Stimulated activated CD4-positive, alpha-beta T cell treated with anti-CD3 and anti-CD28 coated beads, Interleukin-15, amount 100 ng/mL, for 1 hour (primary cell): ENCODE data around the gene GDF2.

Experiments
- DNase-seq, 2 donors: peaks; one replicate each; pipeline ENCODE4 v3.0.0-alpha.2; 2020; ENCODE audit warnings: low read depth in 1 of 2, low spot score in 1 of 2

The GDF2 gene

DNA sequence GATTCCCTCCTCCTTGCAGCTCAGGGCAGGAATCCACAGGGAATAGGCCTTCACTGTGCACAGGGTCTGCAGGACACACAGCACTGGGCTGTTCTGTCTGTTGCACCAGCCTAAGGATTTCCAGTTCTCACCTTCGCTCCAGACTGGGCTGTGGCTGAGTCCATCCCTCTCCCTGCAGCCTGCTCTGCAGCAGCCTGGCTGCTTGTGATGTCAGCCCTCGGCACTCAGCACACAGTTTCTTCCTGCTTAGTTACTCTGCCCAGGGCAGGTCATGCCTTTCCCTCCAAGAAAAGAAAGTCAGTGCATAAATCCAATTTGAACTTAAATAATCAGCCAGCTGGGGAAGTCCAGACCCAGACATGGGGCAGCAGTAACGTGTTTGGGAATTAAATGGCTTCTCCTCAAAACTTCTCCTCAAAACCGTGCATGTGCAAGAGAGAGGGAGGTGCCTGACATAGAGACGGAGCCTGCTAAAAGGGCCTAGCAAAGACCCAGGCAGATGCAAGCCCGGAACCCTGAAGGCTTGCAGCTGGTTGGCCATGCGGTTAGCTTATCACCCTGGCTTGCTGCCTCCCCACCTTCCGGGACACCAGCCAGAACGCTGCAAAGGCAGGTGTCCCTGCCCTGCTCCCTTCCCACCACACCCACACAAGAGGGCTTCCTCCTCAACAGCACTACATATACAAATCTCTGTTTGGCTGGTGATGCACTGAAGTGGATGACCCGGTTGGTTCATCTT lies 10.9 kb upstream of the GDF2 start:
- peak in 1 of 2 donors; percentile 16 for DNase-seq

GRCh38 chr10:47311932-47312662 lies 10.2 kb upstream of the GDF2 start:
- peak; percentile 71 to 80 for DNase-seq

DNA sequence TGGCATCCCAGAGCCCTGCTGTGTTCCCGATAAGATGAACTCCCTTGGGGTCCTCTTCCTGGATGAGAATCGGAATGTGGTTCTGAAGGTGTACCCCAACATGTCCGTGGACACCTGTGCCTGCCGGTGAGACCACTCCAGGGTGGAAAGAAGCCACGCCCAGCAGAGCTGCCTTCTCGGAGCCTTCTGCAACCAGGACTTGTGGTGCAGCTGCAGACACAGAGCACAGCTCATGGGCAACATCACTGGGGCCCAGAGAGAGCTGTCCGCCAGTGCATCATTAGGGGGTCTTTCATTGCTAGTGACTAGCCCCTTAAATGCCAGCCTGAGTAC lies 9.6 kb upstream of the GDF2 start:
- no peak for DNase-seq

DNA sequence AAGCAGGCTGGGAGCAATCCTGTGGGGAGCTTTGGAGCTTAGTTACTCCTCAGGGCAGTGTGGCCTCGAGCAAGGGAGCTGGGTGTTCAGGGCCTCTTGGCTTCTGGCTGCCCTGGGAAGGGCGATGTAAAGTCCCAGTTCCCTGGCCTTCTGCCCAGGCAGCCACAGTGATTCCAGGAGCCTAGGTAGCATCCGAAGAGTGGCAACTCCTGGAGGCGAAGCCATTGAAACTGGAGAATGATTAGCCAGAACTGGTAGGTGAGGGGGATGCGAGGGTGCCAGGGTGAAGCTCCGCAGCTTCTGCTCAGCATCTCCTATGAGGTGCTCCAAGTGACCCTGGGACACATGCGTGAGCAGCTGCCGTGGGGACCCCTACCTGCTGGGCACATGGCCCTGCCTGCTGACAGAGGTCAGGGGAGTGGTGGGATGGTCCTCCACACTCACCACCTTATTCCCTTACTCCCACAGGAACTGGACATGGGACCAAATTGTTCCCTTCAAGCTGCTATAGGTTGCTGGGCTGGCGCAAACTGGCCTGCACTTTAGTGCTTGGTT lies 7.8 kb upstream of the GDF2 start:
- DNase-seq: no peak

- DNase-seq: no peak
Observed at GRCh38 chr10:47315421-47315820, 6.8 kb upstream of the GDF2 start.

DNA sequence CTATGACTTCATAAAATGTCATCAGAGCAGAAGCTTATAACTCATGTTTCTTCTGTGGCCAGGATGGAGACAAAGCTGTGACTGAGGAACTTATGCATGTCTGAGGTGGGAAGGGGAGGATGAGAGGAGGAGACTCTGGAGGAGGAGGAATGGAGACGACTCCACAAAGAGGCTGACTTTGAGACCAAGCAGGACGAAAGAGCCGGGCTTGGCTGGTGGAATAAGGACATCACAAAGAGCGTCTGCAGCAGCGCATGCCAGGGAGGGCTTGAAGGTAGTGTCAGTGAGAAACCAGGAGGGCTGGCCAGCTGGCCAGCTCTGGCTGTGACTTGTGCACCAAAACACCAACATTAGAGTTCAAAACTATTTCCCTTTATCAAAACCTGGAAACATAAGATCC lies 6.1 kb upstream of the GDF2 start:
- DNase-seq: no peak

DNA sequence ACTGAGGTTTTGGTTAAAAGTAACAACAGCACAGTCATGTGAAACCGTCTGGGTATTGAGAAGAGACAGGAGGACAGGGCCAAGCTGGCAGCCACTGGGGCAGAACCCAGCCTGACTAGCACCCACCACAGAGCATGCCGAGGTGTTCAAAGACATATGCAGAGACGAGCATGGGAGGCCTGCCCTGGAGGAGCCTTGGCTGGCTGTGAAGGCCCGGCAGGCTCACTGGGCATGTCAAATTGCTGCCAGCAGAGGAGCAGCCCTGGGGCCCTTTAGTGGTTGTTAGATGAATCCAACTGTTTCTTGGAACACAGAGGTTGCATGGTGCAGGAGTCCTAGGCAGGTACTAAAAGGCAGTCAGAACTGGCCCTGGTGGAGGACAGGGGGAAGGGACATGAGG lies 5.0 kb upstream of the GDF2 start:
- DNase-seq: no peak

DNA sequence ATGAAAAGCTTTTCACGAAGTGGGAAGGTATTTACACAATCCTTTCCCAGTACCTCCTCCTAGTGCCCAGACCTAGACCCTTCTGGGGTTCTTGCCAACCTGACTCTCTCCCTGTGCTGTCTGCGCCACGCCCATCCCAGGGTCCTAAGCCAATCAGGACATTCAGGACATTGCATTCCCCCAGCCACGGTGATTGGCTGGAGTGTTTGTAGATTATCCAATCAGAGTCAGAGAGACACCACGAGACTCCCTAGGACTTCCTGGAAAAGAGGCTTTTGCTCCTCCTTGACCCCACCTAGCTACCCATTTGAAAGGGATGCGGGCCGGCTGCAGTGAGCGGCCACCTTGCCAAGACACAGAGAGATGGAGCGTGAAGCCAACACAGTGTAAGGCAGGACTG lies 3.5 kb upstream of the GDF2 start:
- DNase-seq: no peak

- DNase-seq: no peak
Observed at GRCh38 chr10:47319784-47320183, 2.5 kb upstream of the GDF2 start.

- no peak for DNase-seq
Observed at GRCh38 chr10:47320812-47321211, 1.4 kb upstream of the GDF2 start.

GRCh38 chr10:47321521-47322195 lies 596 bp upstream of the GDF2 start:
- DNase-seq: no peak

DNA sequence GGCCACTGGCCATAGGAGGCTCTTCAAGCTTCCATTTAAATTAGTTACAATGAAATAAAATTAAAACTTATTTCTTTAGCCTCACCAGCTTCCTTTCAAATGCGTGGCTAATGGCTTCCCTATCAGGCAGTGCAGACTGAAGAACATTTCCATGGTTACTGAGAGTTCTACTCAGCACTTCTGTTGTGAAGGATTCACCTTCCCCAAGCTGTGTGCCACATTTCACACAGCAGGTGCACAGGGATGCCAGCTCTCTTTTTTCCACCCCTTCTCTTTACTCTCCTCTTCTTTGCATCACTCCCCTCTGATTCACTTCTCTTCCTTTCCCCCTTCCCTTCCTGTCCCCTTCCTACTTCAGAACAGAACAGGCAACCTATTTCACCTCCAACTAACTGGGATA lies 833 bp downstream of the GDF2 start:
- no peak for DNase-seq

DNA sequence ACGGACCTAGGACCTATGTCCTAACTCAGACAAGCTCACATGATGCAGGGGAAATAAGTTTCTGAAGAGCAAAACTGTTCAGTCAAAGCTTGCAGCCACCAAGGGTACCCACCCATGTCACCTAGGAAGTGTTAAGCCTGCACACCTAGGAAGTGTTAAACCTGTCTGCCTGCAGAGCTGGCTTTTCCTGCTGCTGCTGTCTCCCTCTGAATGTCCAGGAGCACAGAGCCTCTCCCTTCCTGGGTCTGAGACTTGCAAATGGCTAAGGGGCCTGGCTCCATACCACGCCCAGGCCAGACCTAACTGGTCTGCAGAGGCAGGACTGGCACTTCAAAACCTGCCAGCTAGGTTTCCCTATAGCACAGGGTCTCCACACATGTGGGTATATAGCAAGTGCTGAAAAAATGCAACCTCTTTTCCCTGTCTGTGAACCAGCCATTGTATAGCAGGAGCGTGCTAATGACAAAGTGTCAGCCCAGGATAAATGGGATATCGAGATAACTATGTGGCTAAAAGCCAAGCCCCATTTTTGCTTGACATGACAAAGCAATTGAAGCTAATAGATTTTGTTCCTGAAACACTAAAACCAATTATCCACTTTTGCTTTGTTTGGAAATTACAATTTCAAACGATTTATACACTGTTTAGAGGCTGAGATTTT lies 1.5 kb downstream of the GDF2 start:
- no peak for DNase-seq

DNA sequence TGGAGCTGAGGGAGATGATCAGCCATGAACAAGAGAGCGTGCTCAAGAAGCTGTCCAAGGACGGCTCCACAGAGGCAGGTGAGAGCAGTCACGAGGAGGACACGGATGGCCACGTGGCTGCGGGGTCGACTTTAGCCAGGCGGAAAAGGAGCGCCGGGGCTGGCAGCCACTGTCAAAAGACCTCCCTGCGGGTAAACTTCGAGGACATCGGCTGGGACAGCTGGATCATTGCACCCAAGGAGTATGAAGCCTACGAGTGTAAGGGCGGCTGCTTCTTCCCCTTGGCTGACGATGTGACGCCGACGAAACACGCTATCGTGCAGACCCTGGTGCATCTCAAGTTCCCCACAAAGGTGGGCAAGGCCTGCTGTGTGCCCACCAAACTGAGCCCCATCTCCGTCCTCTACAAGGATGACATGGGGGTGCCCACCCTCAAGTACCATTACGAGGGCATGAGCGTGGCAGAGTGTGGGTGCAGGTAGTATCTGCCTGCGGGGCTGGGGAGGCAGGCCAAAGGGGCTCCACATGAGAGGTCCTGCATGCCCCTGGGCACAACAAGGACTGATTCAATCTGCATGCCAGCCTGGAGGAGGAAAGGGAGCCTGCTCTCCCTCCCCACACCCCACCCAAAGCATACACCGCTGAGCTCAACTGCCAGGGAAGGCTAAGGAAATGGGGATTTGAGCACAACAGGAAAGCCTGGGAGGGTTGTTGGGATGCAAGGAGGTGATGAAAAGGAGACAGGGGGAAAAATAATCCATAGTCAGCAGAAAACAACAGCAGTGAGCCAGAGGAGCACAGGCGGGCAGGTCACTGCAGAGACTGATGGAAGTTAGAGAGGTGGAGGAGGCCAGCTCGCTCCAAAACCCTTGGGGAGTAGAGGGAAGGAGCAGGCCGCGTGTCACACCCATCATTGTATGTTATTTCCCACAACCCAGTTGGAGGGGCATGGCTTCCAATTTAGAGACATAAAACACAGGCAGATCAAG lies 3.3 kb downstream of the GDF2 start:
- no peak for DNase-seq

DNA sequence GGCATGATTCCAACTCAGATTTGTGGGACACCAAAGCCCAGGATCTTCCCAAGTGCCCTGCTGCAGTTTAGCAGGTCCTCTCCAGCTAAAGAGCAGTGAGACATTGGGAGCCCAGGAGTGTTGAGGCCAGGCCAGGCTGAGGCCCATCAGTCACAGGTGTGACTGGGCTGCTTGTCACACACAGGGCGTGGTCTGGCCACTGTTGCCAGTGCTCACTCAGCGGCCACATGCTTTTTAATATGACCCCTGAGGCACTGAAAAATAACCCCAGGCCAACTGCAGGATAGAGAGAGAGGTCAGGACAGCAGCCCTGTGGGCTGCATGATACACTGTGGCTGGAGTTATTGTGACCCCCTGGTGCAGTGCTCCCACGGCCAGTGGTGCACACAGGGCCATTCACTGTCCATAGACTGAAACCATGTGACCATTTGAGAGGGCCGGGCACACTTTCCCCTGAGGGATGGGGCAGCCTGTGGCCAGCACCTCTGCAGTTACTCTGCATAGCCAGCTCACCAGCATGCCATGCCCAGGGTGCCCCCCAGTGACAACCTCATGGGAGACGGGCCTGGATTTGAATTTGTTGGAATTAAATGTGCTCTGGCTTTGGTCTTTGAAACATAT lies 4.2 kb downstream of the GDF2 start:
- DNase-seq: no peak

DNA sequence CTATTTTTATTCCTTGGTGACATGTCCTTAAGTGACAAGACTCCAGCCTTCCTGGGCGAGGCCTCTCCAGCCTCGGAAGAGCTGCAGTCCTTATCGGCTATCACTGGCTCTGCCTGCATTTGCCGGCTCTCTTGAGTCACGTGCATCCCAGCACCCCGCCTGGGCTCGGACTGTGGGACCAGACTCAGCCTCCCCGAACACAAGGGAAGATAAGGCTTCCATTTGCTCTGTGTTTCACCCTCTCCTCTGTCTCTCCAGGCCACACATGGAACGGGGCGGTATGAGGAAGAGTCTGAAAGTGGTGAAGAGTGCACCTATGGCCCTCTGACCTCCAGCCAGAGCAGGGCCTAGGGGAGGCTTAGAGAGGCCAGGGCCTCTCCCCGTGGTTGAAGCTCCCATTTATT lies 4.7 kb downstream of the GDF2 start:
- DNase-seq: no peak

DNA sequence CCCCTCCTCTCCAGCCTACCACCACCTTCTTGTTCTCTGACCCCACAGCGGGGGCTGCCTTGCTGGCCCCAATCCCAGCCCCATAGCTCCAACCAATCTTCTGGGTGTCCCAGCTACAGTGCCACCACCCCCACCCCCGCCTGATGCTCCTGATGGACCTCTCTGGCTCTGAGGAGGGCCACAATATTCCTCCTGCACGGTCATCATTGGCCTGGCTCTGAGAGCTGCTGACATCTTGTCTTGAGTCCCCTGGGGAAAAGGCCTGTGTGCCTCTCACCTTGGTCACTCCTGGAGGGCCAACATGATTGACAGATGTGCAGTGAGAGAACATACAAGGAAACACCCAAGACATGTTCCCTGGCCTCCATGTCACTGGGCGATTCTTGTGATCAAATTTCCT lies 7.6 kb downstream of the GDF2 start:
- DNase-seq: no peak

DNA sequence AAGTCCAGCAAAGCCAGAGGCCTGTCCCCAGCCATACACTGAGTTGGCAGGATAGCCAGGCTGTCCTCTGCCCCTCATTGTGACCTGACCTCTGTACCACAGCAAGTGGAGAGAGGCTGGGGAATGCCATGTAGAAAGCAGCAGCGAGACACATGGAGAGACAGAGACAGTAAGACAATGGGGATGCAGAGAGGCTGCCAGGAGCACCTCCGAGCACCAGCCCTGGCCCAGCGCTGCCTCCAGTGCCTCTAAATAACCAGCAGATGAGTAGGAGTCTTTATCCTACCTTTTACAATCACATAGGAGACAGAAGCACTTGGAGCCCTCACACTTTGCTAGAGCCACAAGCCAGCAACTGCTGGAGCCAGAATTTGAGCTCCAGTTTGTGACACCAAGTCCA lies 8.1 kb downstream of the GDF2 start:
- DNase-seq: no peak

DNA sequence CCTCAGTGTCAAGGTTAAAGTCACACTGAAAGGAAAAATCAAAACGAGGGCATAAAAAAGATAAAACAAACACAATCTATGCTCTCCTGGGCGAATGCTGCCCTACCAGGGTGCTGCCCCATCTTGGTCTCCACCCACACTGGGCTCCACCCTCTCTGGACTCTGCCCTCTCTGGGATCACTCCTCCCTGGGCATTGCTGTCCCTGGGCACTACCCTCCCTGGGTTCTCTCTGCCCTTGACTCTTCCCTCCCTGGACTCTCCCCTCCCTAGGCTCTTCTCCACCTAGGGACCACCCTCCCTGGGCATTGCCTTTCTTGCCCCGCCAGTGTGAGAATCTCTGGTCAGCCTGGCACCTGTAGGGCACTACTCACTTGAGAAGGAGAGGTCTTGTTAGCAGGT lies 8.6 kb downstream of the GDF2 start:
- DNase-seq: no peak

- DNase-seq: no peak
Observed at GRCh38 chr10:47331491-47331890, 9.2 kb downstream of the GDF2 start.
